Activated naive CD4-positive, alpha-beta T cell treated with anti-CD3 and anti-CD28 coated beads, Interleukin-2, amount 50 U/mL, for 24 hours (primary cell): ENCODE measurements around the gene ZFYVE19.

Source experiments
- H3K27ac Mint-ChIP-seq: one replicate; pipeline ENCODE4 v1.8.0; 2021; ENCODE audit warnings: mild to moderate bottlenecking, mixed read lengths
- H3K27me3 Mint-ChIP-seq: one replicate; pipeline ENCODE4 v1.8.0; 2021; ENCODE audit warnings: mixed read lengths
- H3K36me3 Mint-ChIP-seq: one replicate; pipeline ENCODE4 v1.8.0; 2021; ENCODE audit warnings: mixed read lengths
- H3K4me1 Mint-ChIP-seq: one replicate; pipeline ENCODE4 v1.8.0; 2021; ENCODE audit warnings: mixed read lengths
- H3K4me3 Mint-ChIP-seq: one replicate; pipeline ENCODE4 v1.8.0; 2021; ENCODE audit warnings: mild to moderate bottlenecking, mixed read lengths
- H3K9me3 Mint-ChIP-seq: one replicate; pipeline ENCODE4 v1.8.0; 2021; ENCODE audit warnings: mixed read lengths

ZFYVE19 gene

DNA sequence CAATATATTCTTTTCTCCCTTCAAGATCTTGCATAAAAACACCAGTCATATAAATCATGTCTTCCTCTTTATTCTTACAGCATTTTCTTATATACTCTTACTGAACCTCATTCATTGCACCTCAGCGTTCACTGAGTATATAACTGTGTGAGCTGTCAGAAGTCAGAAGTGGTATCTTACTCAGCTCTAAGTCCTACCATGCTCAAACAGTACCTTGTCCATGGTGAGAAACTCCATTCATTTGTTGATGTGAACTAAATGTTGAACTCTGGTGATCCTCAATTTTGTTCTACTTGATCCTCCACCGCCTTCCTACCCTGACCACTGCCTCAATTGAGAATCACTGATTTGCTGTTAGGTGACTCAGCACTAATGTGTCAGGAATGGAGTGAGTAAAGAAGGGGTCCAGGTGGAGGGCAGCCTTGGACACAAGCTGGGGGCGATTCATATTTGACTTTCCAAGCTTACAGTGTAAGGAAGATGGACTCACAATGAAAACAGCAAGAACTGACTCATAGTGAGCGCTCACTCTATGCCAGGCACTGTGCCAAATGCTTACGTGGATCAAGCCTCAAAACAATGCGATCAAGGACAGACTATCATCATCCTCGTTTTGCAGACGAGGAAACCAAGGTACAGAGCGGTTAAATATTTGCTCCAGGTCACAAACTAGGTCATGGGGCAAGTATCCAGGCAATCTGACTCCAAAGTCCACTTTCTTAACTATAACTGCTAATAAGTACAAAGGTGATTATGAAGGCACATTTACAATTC lies 13.5 kb upstream of the ZFYVE19 start:
- peaks cover 37% of the 10 kb centered on the region for H3K4me1 Mint-ChIP-seq
- H3K27ac Mint-ChIP-seq = peak overlapping the region; percentile 23
- peaks cover 12% of the 10 kb centered on the region for H3K36me3 Mint-ChIP-seq
- H3K27me3 Mint-ChIP-seq = no peaks in the 10 kb centered on the region
- no peaks in the 10 kb centered on the region for H3K9me3 Mint-ChIP-seq
- H3K4me3 Mint-ChIP-seq = no peak overlapping the region

GRCh38 chr15:40796041-40796440 lies 10.8 kb upstream of the ZFYVE19 start:
- Mint-ChIP-seq H3K27ac (no peak overlapping the region), H3K36me3 (peaks cover 17% of the 10 kb centered on the region)

DNA sequence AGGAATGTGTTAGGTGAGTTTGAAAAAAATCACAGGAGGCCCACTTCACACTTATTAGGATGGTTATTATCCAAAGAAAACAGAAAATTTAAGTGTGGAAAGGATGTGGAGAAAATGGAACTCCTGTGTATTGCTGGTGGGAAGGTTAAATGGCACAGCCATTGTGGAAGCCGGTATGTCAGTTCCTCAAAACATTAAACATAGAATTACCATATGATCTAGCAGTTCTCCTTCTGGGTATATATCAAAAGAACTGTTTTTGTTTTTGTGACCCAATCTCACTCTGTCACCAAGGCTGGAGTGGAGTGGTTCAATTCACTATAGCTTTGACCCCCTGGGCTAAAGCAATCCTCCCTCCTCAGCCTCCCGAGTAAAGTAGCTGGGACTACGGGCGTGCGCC lies 10.4 kb upstream of the ZFYVE19 start:
- Mint-ChIP-seq H3K4me1 (peaks cover 42% of the 10 kb centered on the region), H3K9me3 (no peaks in the 10 kb centered on the region), H3K4me3 (no peak overlapping the region), H3K27ac (no peak overlapping the region), H3K36me3 (peaks cover 19% of the 10 kb centered on the region), H3K27me3 (no peaks in the 10 kb centered on the region)

More at GRCh38 chr15:40796041-40796440, 10.8 kb upstream of the ZFYVE19 start:
- Mint-ChIP-seq H3K27me3 (no peaks in the 10 kb centered on the region), H3K4me1 (peaks cover 39% of the 10 kb centered on the region), H3K4me3 (no peak overlapping the region), H3K9me3 (no peaks in the 10 kb centered on the region)

- no peak overlapping the region for H3K27ac Mint-ChIP-seq
- H3K4me1 Mint-ChIP-seq = peaks cover 44% of the 10 kb centered on the region
- H3K9me3 Mint-ChIP-seq = no peaks in the 10 kb centered on the region
- H3K36me3 Mint-ChIP-seq = peaks cover 20% of the 10 kb centered on the region
- H3K27me3 Mint-ChIP-seq = no peaks in the 10 kb centered on the region
- H3K4me3 Mint-ChIP-seq = no peak overlapping the region
Measured at GRCh38 chr15:40799523-40799922, 7.4 kb upstream of the ZFYVE19 start.

- peaks cover 37% of the 10 kb centered on the region for H3K4me1 Mint-ChIP-seq
- H3K36me3 Mint-ChIP-seq = peaks cover 16% of the 10 kb centered on the region
- no peak overlapping the region for H3K27ac Mint-ChIP-seq
Measured at GRCh38 chr15:40803076-40803475, 3.8 kb upstream of the ZFYVE19 start.

DNA sequence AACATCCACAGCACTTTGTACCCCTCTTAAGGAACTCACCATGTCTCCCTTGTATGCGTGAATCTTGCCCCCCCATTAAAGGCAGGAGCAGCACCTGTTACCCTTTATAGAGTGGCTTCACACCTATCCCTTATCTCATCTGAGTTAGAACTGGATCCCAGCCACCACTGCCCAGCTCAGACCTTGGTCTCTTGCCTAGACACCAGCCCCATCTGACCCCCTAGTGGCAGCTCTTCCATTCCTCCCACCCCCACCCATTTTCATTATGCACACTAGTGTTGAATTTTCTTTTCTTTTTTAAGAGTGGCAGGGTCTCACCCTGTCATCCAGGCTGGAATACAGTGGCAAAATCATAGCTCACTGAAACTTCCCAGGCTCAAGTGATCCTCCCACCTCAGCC lies 3.2 kb upstream of the ZFYVE19 start:
- Mint-ChIP-seq H3K4me1 (peaks cover 38% of the 10 kb centered on the region), H3K36me3 (peaks cover 13% of the 10 kb centered on the region), H3K27ac (peak overlapping the region; percentile 31), H3K27me3 (no peaks in the 10 kb centered on the region), H3K4me3 (no peak overlapping the region), H3K9me3 (no peaks in the 10 kb centered on the region)

More at GRCh38 chr15:40803076-40803475, 3.8 kb upstream of the ZFYVE19 start:
- H3K27me3 Mint-ChIP-seq = no peaks in the 10 kb centered on the region
- no peak overlapping the region for H3K4me3 Mint-ChIP-seq
- no peaks in the 10 kb centered on the region for H3K9me3 Mint-ChIP-seq

DNA sequence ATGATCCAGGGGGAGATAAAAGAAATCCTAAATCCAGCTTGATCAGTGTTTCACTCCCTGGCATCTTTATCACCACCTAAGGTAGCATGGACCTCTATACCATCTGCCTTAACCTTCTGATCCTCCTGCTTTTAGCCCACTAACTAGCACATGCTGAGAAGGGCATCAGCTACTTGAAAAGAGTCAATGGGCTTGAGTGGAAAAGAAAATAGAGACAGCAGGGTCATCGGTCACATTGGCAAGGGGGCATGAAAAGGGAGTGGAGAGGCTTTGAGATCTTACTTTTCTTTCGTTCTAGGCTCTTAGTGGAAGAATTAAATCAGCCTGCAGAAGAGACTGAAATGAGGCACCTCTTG lies 239 bp upstream of the ZFYVE19 start:
- Mint-ChIP-seq H3K4me3 (peak overlapping the region; percentile 93), H3K4me1 (peaks cover 27% of the 10 kb centered on the region), H3K27me3 (no peaks in the 10 kb centered on the region), H3K9me3 (no peaks in the 10 kb centered on the region), H3K27ac (peak overlapping the region; percentile 97), H3K36me3 (peaks cover 5% of the 10 kb centered on the region)

GRCh38 chr15:40807888-40808461 lies 1.1 kb downstream of the ZFYVE19 start:
- Mint-ChIP-seq H3K36me3 (peaks cover 2% of the 10 kb centered on the region), H3K4me3 (peak overlapping the region; percentile 93), H3K9me3 (no peaks in the 10 kb centered on the region), H3K4me1 (peaks cover 23% of the 10 kb centered on the region), H3K27ac (peak overlapping the region; percentile 79), H3K27me3 (no peaks in the 10 kb centered on the region)

DNA sequence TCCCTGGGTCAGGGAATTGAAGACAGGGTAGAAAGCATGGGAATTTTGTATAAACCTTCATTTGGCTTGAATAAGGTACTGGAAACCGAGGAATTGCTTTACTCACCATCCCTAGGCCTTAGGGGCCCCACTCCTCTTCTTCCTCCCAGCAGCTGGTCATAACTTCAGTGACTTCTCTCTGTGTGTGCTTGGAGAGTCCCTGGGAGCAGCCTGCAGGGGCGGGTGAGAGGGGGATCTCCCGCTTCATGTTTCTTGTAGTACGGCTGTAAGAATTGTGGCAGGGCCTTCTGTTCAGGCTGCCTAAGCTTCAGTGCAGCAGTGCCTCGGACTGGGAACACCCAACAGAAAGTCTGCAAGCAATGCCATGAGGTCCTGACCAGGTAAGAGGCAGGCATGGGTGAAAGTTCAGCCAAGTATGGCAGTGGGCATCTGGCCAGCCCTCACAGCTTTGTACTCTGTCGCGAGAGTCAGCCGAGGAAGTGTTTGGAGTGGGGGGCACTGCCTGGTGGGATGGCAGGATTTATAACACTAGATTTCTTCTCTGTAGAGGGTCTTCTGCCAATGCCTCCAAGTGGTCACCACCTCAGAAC lies 2.1 kb downstream of the ZFYVE19 start:
- peaks cover 4% of the 10 kb centered on the region for H3K36me3 Mint-ChIP-seq
- H3K27ac Mint-ChIP-seq = no peak overlapping the region
- no peaks in the 10 kb centered on the region for H3K27me3 Mint-ChIP-seq
- peak overlapping the region; percentile 93 for H3K4me3 Mint-ChIP-seq
- H3K4me1 Mint-ChIP-seq = peaks cover 14% of the 10 kb centered on the region
- H3K9me3 Mint-ChIP-seq = no peaks in the 10 kb centered on the region

DNA sequence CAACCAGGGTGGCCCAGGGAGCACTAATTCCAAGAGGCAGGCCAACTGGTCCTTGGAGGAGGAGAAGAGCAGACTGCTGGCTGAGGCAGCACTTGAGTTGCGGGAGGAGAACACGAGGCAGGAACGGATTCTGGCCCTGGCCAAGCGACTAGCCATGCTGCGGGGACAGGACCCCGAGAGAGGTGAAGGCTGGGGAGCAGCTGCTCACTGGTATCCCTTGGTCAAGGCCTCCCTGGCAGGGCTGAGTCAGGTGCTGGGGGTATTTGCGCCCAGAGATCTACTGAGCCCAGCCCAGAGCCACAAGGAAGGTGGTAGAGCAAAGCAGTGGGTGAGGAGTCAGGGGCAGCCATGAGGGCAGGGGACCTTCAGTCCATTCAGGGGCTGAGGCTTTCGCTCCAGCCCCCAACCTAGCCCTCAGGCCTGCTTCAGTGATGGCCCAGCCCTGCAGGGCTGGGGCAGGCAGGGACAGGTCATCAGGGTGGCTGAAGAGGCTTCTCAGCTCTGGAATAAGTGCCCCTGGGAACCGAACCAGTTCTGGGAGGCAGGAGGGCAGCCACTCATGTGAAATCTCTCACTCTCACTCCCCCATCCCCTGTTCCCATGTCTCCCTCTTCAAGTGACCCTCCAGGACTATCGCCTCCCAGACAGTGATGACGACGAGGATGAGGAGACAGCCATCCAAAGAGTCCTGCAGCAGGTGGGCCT lies 6.0 kb downstream of the ZFYVE19 start:
- Mint-ChIP-seq H3K4me1 (peaks cover 8% of the 10 kb centered on the region), H3K36me3 (peaks cover 7% of the 10 kb centered on the region), H3K9me3 (no peaks in the 10 kb centered on the region), H3K4me3 (no peak overlapping the region), H3K27ac (no peak overlapping the region), H3K27me3 (no peaks in the 10 kb centered on the region)

DNA sequence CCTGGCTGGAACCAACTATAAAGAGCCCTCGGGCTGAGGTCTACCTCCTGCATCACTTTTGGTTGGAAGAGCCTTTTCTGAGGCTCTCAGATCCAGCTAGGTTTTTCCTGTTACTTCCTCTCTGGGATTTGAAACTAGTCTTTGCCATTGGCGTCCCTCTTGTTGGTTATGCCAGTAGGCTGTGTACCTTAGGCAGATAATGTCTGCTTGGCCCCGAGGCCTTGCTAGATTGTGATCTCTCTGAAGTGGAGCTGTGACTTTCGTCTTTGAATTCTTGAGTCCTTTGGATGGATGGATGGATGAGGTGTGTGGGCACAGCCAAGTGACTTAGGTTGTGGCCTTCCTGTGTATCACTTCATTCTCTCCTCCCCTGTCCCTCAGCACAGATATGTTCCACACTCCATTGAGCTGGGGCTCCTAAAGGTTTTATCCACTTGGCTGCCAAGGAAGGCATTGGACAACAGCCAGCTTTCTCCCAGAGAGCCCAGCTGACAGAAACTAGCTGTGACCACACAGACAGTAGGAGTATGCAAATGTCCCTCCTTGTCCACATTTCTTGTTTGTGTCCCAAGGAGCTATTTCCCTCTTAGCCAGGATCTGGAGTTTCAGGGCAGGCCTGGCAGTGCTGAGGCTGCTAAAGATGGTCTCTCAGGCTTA lies 8.3 kb downstream of the ZFYVE19 start:
- no peaks in the 10 kb centered on the region for H3K4me1 Mint-ChIP-seq
- no peaks in the 10 kb centered on the region for H3K27me3 Mint-ChIP-seq
- H3K36me3 Mint-ChIP-seq = peaks cover 7% of the 10 kb centered on the region
- H3K27ac Mint-ChIP-seq = no peak overlapping the region
- no peak overlapping the region for H3K4me3 Mint-ChIP-seq
- no peaks in the 10 kb centered on the region for H3K9me3 Mint-ChIP-seq

- peaks cover 6% of the 10 kb centered on the region for H3K36me3 Mint-ChIP-seq
- H3K4me3 Mint-ChIP-seq = no peak overlapping the region
- no peaks in the 10 kb centered on the region for H3K27me3 Mint-ChIP-seq
- no peaks in the 10 kb centered on the region for H3K4me1 Mint-ChIP-seq
- no peaks in the 10 kb centered on the region for H3K9me3 Mint-ChIP-seq
- H3K27ac Mint-ChIP-seq = no peak overlapping the region
Measured at GRCh38 chr15:40819048-40819447, 12.2 kb downstream of the ZFYVE19 start.

- Mint-ChIP-seq H3K27ac (no peak overlapping the region), H3K27me3 (no peaks in the 10 kb centered on the region), H3K36me3 (no peaks in the 10 kb centered on the region), H3K9me3 (no peaks in the 10 kb centered on the region), H3K4me1 (no peaks in the 10 kb centered on the region), H3K4me3 (no peak overlapping the region)
Measured at GRCh38 chr15:40821195-40821594, 14.3 kb downstream of the ZFYVE19 start.

- no peaks in the 10 kb centered on the region for H3K9me3 Mint-ChIP-seq
Measured at GRCh38 chr15:40823572-40824343, 16.9 kb downstream of the ZFYVE19 start.

More at GRCh38 chr15:40823572-40824343, 16.9 kb downstream of the ZFYVE19 start:
- Mint-ChIP-seq H3K4me1 (no peaks in the 10 kb centered on the region), H3K27me3 (no peaks in the 10 kb centered on the region), H3K36me3 (no peaks in the 10 kb centered on the region), H3K27ac (no peak overlapping the region), H3K4me3 (no peak overlapping the region)
